ENCODE results near the gene MALRD1.

DNA sequence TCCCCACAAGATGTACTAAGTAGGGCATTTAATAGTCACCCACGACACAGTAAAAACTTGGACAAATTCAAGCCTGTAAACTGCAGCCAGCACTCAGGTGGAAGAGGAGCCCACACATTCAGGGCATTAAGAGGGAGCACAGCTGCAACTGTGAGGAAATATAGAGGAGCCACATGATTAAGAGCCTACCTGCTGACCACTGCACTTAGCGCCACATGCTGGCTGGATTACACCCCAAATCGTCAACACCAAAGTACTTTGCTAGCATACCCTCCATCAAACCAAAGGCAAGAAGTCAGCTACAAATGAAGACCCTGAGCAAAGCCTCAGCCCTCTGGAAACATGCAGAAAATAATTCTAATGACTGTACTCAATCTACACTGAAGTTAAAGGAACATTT is 445.3 kb downstream of the MALRD1 start:
- TF ChIP-seq EZH2 (IDR thresholded peaks at IDR 0.05; ENCODE audit: insufficient read depth, poor library complexity, severe bottlenecking), result no peak
- TF ChIP-seq EZH2phosphoT487 (IDR thresholded peaks at IDR 0.05; ENCODE audit: insufficient read depth, low read depth), result no peak

Measured in GM23248 (cell line).